ENCODE measurements around the gene TPCN1. TPM values are rescaled to one million over a fixed set of nuclear protein-coding genes. Genes with fewer than 3 reads are reported as not detected.

TPCN1 gene
- polyA plus RNA-seq, 1 of the 3 experiments (the other 2 are of a cell fraction) = 15.7 TPM

DNA sequence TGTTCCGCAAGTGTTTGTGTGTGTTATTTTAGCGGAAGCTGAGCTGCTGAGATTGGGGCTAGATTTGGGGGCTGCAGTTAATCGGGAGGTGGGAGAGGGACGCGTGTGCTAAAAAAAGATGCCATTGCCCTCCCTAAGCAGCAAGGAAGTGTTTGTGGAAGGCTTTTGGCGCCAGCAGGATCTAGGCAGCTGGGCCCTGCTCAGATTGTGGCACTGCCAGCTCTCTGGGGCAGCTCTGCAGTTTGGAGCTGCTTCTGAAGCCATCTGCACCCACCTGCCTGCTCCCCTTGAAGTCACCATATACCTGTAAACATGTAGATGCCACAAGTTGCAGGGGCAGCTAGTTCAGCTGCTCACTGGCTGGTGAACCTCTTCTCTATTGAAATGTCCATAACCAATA is 28.8 kb downstream of the TPCN1 start (continued):
- TF ChIP-seq, protein P1, sequence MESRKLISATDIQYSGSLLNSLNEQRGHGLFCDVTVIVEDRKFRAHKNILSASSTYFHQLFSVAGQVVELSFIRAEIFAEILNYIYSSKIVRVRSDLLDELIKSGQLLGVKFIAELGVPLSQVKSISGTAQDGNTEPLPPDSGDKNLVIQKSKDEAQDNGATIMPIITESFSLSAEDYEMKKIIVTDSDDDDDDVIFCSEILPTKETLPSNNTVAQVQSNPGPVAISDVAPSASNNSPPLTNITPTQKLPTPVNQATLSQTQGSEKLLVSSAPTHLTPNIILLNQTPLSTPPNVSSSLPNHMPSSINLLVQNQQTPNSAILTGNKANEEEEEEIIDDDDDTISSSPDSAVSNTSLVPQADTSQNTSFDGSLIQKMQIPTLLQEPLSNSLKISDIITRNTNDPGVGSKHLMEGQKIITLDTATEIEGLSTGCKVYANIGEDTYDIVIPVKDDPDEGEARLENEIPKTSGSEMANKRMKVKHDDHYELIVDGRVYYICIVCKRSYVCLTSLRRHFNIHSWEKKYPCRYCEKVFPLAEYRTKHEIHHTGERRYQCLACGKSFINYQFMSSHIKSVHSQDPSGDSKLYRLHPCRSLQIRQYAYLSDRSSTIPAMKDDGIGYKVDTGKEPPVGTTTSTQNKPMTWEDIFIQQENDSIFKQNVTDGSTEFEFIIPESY (IDR thresholded peaks at IDR 0.05; ENCODE audit: borderline replicate concordance, low read depth) = no peak
- no peak for TF ChIP-seq NRF1 (IDR thresholded peaks at IDR 0.05; ENCODE audit: low read depth, low read length)
- TF ChIP-seq, protein P2, sequence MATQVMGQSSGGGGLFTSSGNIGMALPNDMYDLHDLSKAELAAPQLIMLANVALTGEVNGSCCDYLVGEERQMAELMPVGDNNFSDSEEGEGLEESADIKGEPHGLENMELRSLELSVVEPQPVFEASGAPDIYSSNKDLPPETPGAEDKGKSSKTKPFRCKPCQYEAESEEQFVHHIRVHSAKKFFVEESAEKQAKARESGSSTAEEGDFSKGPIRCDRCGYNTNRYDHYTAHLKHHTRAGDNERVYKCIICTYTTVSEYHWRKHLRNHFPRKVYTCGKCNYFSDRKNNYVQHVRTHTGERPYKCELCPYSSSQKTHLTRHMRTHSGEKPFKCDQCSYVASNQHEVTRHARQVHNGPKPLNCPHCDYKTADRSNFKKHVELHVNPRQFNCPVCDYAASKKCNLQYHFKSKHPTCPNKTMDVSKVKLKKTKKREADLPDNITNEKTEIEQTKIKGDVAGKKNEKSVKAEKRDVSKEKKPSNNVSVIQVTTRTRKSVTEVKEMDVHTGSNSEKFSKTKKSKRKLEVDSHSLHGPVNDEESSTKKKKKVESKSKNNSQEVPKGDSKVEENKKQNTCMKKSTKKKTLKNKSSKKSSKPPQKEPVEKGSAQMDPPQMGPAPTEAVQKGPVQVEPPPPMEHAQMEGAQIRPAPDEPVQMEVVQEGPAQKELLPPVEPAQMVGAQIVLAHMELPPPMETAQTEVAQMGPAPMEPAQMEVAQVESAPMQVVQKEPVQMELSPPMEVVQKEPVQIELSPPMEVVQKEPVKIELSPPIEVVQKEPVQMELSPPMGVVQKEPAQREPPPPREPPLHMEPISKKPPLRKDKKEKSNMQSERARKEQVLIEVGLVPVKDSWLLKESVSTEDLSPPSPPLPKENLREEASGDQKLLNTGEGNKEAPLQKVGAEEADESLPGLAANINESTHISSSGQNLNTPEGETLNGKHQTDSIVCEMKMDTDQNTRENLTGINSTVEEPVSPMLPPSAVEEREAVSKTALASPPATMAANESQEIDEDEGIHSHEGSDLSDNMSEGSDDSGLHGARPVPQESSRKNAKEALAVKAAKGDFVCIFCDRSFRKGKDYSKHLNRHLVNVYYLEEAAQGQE (IDR thresholded peaks at IDR 0.05; ENCODE audit: low read depth, low read length) = no peak
- no peak for TF ChIP-seq RXRA (IDR thresholded peaks at IDR 0.05; ENCODE audit: borderline replicate concordance, low read depth)
- TF ChIP-seq USF2 (IDR thresholded peaks at IDR 0.05; ENCODE audit: borderline replicate concordance, low read depth, low read length) = no peak

GRCh38 chr12:113251404-113252070 is 30.3 kb downstream of the TPCN1 start:
- Histone ChIP-seq H3K4me2 (no peak overlapping the region), H3K4me1 (ENCODE audit: control insufficient read depth in 1 of 2, insufficient read depth in 2 of 2, low read depth in 1 of 2, low read length in 1 of 2) (peaks cover 7 to 28% of the 10 kb centered on the region in 2 experiments; a peak in 3 of 4 replicates), H3K27ac (ENCODE audit: low read depth in 2 of 2, low read length in 1 of 2) (no peak overlapping the region), H3K27me3 (ENCODE audit: insufficient read depth) (no peaks in the 10 kb centered on the region), H3K9ac (no peak overlapping the region), H3K9me2 (no peaks in the 10 kb centered on the region), H3F3A (replicated peaks; ENCODE audit: insufficient read depth) (no peaks in the 10 kb centered on the region), H4K20me1 (ENCODE audit: insufficient read depth) (no peaks in the 10 kb centered on the region), H3K36me3 (replicated peaks in 1 of 2; ENCODE audit: control insufficient read depth in 1 of 2, insufficient read depth in 2 of 2, low read length in 1 of 2) (peaks cover 2 to 5% of the 10 kb centered on the region in 2 experiments), H2AFZ (ENCODE audit: low read depth) (no peak overlapping the region), H3K9me3 (no peaks in the 10 kb centered on the region), H3K79me2 (ENCODE audit: insufficient read depth) (no peaks in the 10 kb centered on the region), H3K4me3 (ENCODE audit: low read depth in 2 of 2, low read length in 1 of 2) (no peak overlapping the region)
- ChIA-PET CTCF (interaction anchor here (0.6 kb wide), 1 partner anchor 212 kb away, joined by 3 read pairs; no protein-coding TSS in a partner anchor), POLR2A (no interaction called here)
- DNase-seq = no peak
- WGBS (ENCODE audit: low lambda C conversion rate) = 95% methylated on average over 15 of the region's 16 CpGs
- TF ChIP-seq SIN3A (IDR thresholded peaks at IDR 0.05; ENCODE audit: borderline replicate concordance, low read depth, low read length) (no peak), TAF1 (IDR thresholded peaks at IDR 0.05; ENCODE audit: borderline replicate concordance, low read depth, low read length) (no peak), YY1 (IDR thresholded peaks at IDR 0.05; ENCODE audit: low read depth) (no peak), EP300 (IDR thresholded peaks at IDR 0.05; ENCODE audit: borderline replicate concordance in 1 of 2, low read depth in 1 of 2, low read length in 1 of 2) (no peak), NFIC (IDR thresholded peaks at IDR 0.05; ENCODE audit: borderline replicate concordance) (no peak), RXRA (IDR thresholded peaks at IDR 0.05; ENCODE audit: borderline replicate concordance, low read depth) (no peak), PBX3 (IDR thresholded peaks at IDR 0.05) (no peak), NRF1 (IDR thresholded peaks at IDR 0.05; ENCODE audit: low read depth, low read length) (no peak), JUND (IDR thresholded peaks at IDR 0.05) (no peak), CHD2 (IDR thresholded peaks at IDR 0.05; ENCODE audit: low read length, partially characterized antibody) (no peak), RAD21 (IDR thresholded peaks at IDR 0.05; ENCODE audit: low read length) (no peak), MEF2A (IDR thresholded peaks at IDR 0.05; ENCODE audit: borderline replicate concordance, low read depth) (no peak), RCOR1 (IDR thresholded peaks at IDR 0.05; ENCODE audit: low read length) (no peak), FOXJ3 (CRISPR knock-in tag; IDR thresholded peaks at IDR 0.05) (no peak), ELF1 (IDR thresholded peaks at IDR 0.05) (no peak), POLR2AphosphoS5 (IDR thresholded peaks at IDR 0.05; ENCODE audit: low read depth, low read length) (no peak)
- TF ChIP-seq, protein P3, sequence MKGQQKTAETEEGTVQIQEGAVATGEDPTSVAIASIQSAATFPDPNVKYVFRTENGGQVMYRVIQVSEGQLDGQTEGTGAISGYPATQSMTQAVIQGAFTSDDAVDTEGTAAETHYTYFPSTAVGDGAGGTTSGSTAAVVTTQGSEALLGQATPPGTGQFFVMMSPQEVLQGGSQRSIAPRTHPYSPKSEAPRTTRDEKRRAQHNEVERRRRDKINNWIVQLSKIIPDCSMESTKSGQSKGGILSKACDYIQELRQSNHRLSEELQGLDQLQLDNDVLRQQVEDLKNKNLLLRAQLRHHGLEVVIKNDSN (IDR thresholded peaks at IDR 0.05; ENCODE audit: borderline replicate concordance, low read depth) = no peak
- TF ChIP-seq, protein P1 (IDR thresholded peaks at IDR 0.05; ENCODE audit: borderline replicate concordance, low read depth) = no peak
